Measurements from ENCODE around the gene IL1RL1. TPM values are rescaled to one million over a fixed set of nuclear protein-coding genes. Genes with fewer than 3 reads are reported as not detected.

The IL1RL1 gene
- total RNA-seq, 4 donors from 2014 or later = 0.45 to 10.9 (median 5.8) TPM

GRCh38 chr2:102301867-102302362 is 9.4 kb upstream of the IL1RL1 start:
- DNase-seq = no peak
- TF ChIP-seq CTCF (IDR thresholded peaks at IDR 0.05) (peak in 1 of 6 experiments; percentile 37), POLR2A (IDR thresholded peaks at IDR 0.05) (no peak)
- no peaks in the 10 kb centered on the region for H3K9me3 ChIP-seq
- peaks cover 0 to 40% (median 0%) of the 10 kb centered on the region in 4 donors for H3K27me3 ChIP-seq
- H3K36me3 ChIP-seq = no peaks in the 10 kb centered on the region
- no peak overlapping the region for H3K27ac ChIP-seq
- H3K4me3 ChIP-seq = no peak overlapping the region
- 15 to 34% methylated on average over 7 of the region's 7 CpGs for WGBS, 2 donors
- intact Hi-C loops (cut with DNase I) = no loop called here
- no peaks in the 10 kb centered on the region for H3K4me1 ChIP-seq

GRCh38 chr2:102302458-102302857 is 8.9 kb upstream of the IL1RL1 start:
- H3K9me3 ChIP-seq = no peaks in the 10 kb centered on the region

GRCh38 chr2:102303589-102303988 is 7.8 kb upstream of the IL1RL1 start:
- Histone ChIP-seq H3K4me1 (no peaks in the 10 kb centered on the region), H3K27me3 (peaks cover 0 to 51% (median 0%) of the 10 kb centered on the region in 4 donors), H3K36me3 (no peaks in the 10 kb centered on the region), H3K9me3 (no peaks in the 10 kb centered on the region), H3K4me3 (no peak overlapping the region), H3K27ac (no peak overlapping the region)
- DNase-seq = no peak
- TF ChIP-seq CTCF (IDR thresholded peaks at IDR 0.05) (no peak), POLR2A (IDR thresholded peaks at IDR 0.05) (no peak)
- WGBS, 2 donors = 71 to 81% methylated on average over 3 of the region's 3 CpGs
- intact Hi-C loops (cut with DNase I) = no loop called here

More at GRCh38 chr2:102302458-102302857, 8.9 kb upstream of the IL1RL1 start:
- WGBS, 2 donors = 69 to 72% methylated on average over 3 of the region's 3 CpGs
- no peak for TF ChIP-seq POLR2A (IDR thresholded peaks at IDR 0.05)
- intact Hi-C loops (cut with DNase I) = no loop called here
- Histone ChIP-seq H3K27ac (no peak overlapping the region), H3K4me3 (no peak overlapping the region), H3K27me3 (peaks cover 0 to 43% (median 0%) of the 10 kb centered on the region in 4 donors), H3K4me1 (no peaks in the 10 kb centered on the region), H3K36me3 (no peaks in the 10 kb centered on the region)
- no peak for DNase-seq

- H3K36me3 ChIP-seq = no peaks in the 10 kb centered on the region
- WGBS, 2 donors = 48 to 53% methylated on average over 2 of the region's 2 CpGs
- H3K4me3 ChIP-seq = no peak overlapping the region
- no peak for TF ChIP-seq POLR2A (IDR thresholded peaks at IDR 0.05)
- no peak for TF ChIP-seq CTCF (IDR thresholded peaks at IDR 0.05)
- H3K27ac ChIP-seq = peak overlapping the region in 1 of 4 donors; percentile 8
- no peaks in the 10 kb centered on the region for H3K9me3 ChIP-seq
- H3K27me3 ChIP-seq = peaks cover 0 to 51% (median 0%) of the 10 kb centered on the region in 4 donors
- DNase-seq = no peak
- H3K4me1 ChIP-seq = no peaks in the 10 kb centered on the region
- intact Hi-C loops (cut with DNase I) = no loop called here
These were observed 7.1 kb upstream of the IL1RL1 start for GRCh38 chr2:102304268-102304667.

GRCh38 chr2:102304711-102305611 is 6.4 kb upstream of the IL1RL1 start:
- intact Hi-C loops (cut with DNase I) = no loop called here
- Histone ChIP-seq H3K27ac (peak overlapping the region in 1 of 4 donors; percentile 8), H3K4me1 (no peaks in the 10 kb centered on the region), H3K4me3 (no peak overlapping the region), H3K27me3 (peaks cover 0 to 50% (median 0%) of the 10 kb centered on the region in 4 donors), H3K36me3 (no peaks in the 10 kb centered on the region), H3K9me3 (no peaks in the 10 kb centered on the region)
- 59 to 71% methylated on average over 10 to 11 of the region's 11 CpGs for WGBS, 2 donors
- no peak for TF ChIP-seq CTCF (IDR thresholded peaks at IDR 0.05)
- TF ChIP-seq POLR2A (IDR thresholded peaks at IDR 0.05) = no peak
- DNase-seq = no peak

All from esophagus squamous epithelium (tissue), 5 donors.